MCF 10A (cell line): ENCODE results near the gene PARP8. TPM values are rescaled to one million over a fixed set of nuclear protein-coding genes. Genes with fewer than 3 reads are reported as not detected.

Source experiments
- BruUV-seq: library from RNA; stranded (reverse); fragments of 400-500 nt; replicated peaks from 2 replicates; lab custom pipeline; 2021; lab: Mats Ljungman, UMichigan
- CTCF ChIA-PET: fragments of 300-600 bp; sonication (Branson Sonifier 250); formaldehyde crosslinking; extraction: SDS; loops from one replicate; lab custom pipeline; 2021; ENCODE audit warnings: antibody characterized with exemption, inconsistent platforms; lab: Yijun Ruan, JAX
- POLR2A ChIA-PET: fragments of 300-600, 350-650 bp; sonication (Branson Sonifier 250); formaldehyde crosslinking; extraction: SDS; loops from one replicate; lab custom pipeline; 2020; ENCODE audit warnings: antibody characterized with exemption, inconsistent platforms; lab: Yijun Ruan, JAX
- DNase-seq: peaks from one replicate; pipeline ENCODE4 v3.0.0-alpha.2; 2018; ENCODE audit not compliant: unreplicated experiment
- H3K27ac Mint-ChIP-seq: one replicate; pipeline ENCODE4 v1.8.0; 2022; ENCODE audit warnings: mild to moderate bottlenecking, low read depth, mixed read lengths; ENCODE audit not compliant: unreplicated experiment
- H3K27me3 Mint-ChIP-seq: one replicate; pipeline ENCODE4 v1.8.0; 2022; ENCODE audit warnings: mixed read lengths; ENCODE audit not compliant: insufficient read depth, unreplicated experiment
- H3K36me3 Mint-ChIP-seq: one replicate; pipeline ENCODE4 v1.8.0; 2022; ENCODE audit warnings: mild to moderate bottlenecking, moderate library complexity, mixed read lengths; ENCODE audit not compliant: insufficient read depth, unreplicated experiment
- H3K4me1 Mint-ChIP-seq: one replicate; pipeline ENCODE4 v1.8.0; 2022; ENCODE audit warnings: mixed read lengths; ENCODE audit not compliant: insufficient read depth, unreplicated experiment
- H3K4me3 Mint-ChIP-seq: one replicate; pipeline ENCODE4 v1.8.0; 2022; ENCODE audit warnings: mild to moderate bottlenecking, moderate library complexity, mixed read lengths; ENCODE audit not compliant: unreplicated experiment
- H3K9me3 Mint-ChIP-seq: one replicate; pipeline ENCODE4 v1.8.0; 2022; ENCODE audit warnings: mixed read lengths; ENCODE audit not compliant: unreplicated experiment
- intact Hi-C: fragments of 100-400 bp; cut with micrococcal nuclease; formaldehyde crosslinking; loops from 2 replicates; pipeline ENCODE4 v1.14.1; 2022
- total RNA-seq: library from RNA; stranded (reverse); gene quantifications from 2 replicates; pipeline ENCODE4 v1.2.3, GENCODE V29; 2022
- TF ChIP-seq, protein P1 (sequence below): fragments of 200-600 bp; IDR thresholded peaks from one replicate; pipeline ENCODE4 v1.8.0; 2022; ENCODE audit warnings: antibody characterized with exemption, mild to moderate bottlenecking; ENCODE audit not compliant: unreplicated experiment

The PARP8 gene
- total RNA-seq, 1 experiment from 2014 or later = 31.2 TPM

DNA sequence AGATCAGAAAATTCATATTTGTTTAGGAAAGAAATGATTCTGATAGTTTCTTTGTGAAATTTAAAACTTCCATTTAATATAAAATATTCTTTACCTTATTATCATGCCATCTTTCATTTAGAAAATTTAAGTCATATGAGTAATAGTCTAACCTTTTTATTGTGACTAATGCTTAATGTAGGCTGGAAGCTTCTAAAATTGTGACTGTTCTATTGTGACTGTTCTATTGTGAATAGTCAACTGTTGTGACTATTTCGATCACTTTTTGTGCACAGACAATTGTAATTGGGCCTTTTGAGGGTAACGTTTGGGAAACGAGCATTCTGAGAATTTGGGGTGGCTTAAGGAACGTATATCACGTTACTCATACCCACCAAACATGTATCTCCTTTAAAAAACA is 100.0 kb downstream of the PARP8 start:
- ChIA-PET CTCF (no interaction called here), POLR2A (no interaction called here)
- H3K4me1 Mint-ChIP-seq = no peaks in the 10 kb centered on the region
- no TSS peak for BruUV-seq
- H3K27ac Mint-ChIP-seq = no peak overlapping the region
- H3K9me3 Mint-ChIP-seq = no peaks in the 10 kb centered on the region
- H3K4me3 Mint-ChIP-seq = no peak overlapping the region
- intact Hi-C loops = no loop called here
- DNase-seq = no peak
- TF ChIP-seq, protein P1, sequence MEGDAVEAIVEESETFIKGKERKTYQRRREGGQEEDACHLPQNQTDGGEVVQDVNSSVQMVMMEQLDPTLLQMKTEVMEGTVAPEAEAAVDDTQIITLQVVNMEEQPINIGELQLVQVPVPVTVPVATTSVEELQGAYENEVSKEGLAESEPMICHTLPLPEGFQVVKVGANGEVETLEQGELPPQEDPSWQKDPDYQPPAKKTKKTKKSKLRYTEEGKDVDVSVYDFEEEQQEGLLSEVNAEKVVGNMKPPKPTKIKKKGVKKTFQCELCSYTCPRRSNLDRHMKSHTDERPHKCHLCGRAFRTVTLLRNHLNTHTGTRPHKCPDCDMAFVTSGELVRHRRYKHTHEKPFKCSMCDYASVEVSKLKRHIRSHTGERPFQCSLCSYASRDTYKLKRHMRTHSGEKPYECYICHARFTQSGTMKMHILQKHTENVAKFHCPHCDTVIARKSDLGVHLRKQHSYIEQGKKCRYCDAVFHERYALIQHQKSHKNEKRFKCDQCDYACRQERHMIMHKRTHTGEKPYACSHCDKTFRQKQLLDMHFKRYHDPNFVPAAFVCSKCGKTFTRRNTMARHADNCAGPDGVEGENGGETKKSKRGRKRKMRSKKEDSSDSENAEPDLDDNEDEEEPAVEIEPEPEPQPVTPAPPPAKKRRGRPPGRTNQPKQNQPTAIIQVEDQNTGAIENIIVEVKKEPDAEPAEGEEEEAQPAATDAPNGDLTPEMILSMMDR = no peak
- H3K36me3 Mint-ChIP-seq = peaks cover 32% of the 10 kb centered on the region
- no peaks in the 10 kb centered on the region for H3K27me3 Mint-ChIP-seq

- no TSS peak for BruUV-seq
- intact Hi-C loops = no loop called here
- DNase-seq = no peak
- Mint-ChIP-seq H3K36me3 (peaks cover 36% of the 10 kb centered on the region), H3K4me1 (no peaks in the 10 kb centered on the region), H3K9me3 (no peaks in the 10 kb centered on the region), H3K4me3 (no peak overlapping the region), H3K27me3 (no peaks in the 10 kb centered on the region), H3K27ac (no peak overlapping the region)
- POLR2A ChIA-PET = interaction anchor here (1.0 kb wide), 1 partner anchor 41 kb away, joined by 3 read pairs; no protein-coding TSS in a partner anchor
- CTCF ChIA-PET = interaction anchor here (0.6 kb wide), 1 partner anchor 32 kb away, joined by 6 read pairs; no protein-coding TSS in a partner anchor
- TF ChIP-seq, protein P1 = no peak
Measured at GRCh38 chr5:50766967-50767366, 100.5 kb downstream of the PARP8 start.

DNA sequence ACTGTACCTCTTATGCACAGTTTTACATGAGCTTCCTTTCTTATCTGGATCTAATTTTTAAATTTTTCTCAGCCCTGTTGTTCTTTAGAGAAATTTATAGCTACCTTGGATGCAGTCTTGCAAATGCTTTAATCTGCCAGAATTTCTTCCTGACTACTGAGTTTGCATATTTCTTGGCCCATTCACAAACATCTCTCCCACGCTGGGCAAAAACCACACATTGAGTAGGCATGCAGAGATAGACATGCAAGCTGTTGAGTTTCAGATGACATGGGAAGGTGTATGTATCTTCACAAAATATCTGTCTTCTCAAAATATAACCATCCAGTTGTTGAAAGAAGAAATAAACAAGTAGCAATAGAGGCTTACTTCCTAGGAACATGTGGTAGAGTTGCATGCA is 101.2 kb downstream of the PARP8 start:
- DNase-seq = no peak
- ChIA-PET CTCF (interaction anchor here (0.6 kb wide), 1 partner anchor 32 kb away, joined by 6 read pairs; no protein-coding TSS in a partner anchor), POLR2A (interaction anchor here (1.0 kb wide), 1 partner anchor 41 kb away, joined by 3 read pairs; no protein-coding TSS in a partner anchor)
- intact Hi-C loops = no loop called here
- H3K27me3 Mint-ChIP-seq = no peaks in the 10 kb centered on the region
- no peaks in the 10 kb centered on the region for H3K4me1 Mint-ChIP-seq
- no TSS peak for BruUV-seq
- H3K27ac Mint-ChIP-seq = no peak overlapping the region
- no peaks in the 10 kb centered on the region for H3K9me3 Mint-ChIP-seq
- H3K4me3 Mint-ChIP-seq = no peak overlapping the region
- H3K36me3 Mint-ChIP-seq = peaks cover 41% of the 10 kb centered on the region
- TF ChIP-seq, protein P1 = no peak

- no peaks in the 10 kb centered on the region for H3K27me3 Mint-ChIP-seq
- no peak for DNase-seq
- peaks cover 5% of the 10 kb centered on the region for H3K9me3 Mint-ChIP-seq
- H3K4me3 Mint-ChIP-seq = no peak overlapping the region
- H3K36me3 Mint-ChIP-seq = peaks cover 35% of the 10 kb centered on the region
- TF ChIP-seq, protein P1 = no peak
- ChIA-PET CTCF (no interaction called here), POLR2A (no interaction called here)
- no TSS peak for BruUV-seq
- no peaks in the 10 kb centered on the region for H3K4me1 Mint-ChIP-seq
- intact Hi-C loops = no loop called here
- no peak overlapping the region for H3K27ac Mint-ChIP-seq
Measured at GRCh38 chr5:50768634-50769033, 102.2 kb downstream of the PARP8 start.
